Measurements from ENCODE around the gene ZNF783. TPM values are rescaled to one million over a fixed set of nuclear protein-coding genes. Genes with fewer than 3 reads are reported as not detected.
"Not testable (repeated sequence)": the region's sequence is repeated elsewhere in the genome, so short reads cannot be mapped to it uniquely, and the experiment has no call there.

Gene ZNF783
- polyA plus RNA-seq, 1 experiment: 6.9 TPM

GRCh38 chr7:149267733-149268132 is 5.7 kb downstream of the ZNF783 start:
- Histone ChIP-seq H3K27me3 (ENCODE audit: control insufficient read depth, insufficient read depth, low read length) (no peaks in the 10 kb centered on the region), H3K4me3 (ENCODE audit: low read depth, low read length) (no peak overlapping the region), H3K36me3 (ENCODE audit: control insufficient read depth, insufficient read depth, low read length) (peaks cover 15% of the 10 kb centered on the region)
- POLR2A ChIA-PET: no interaction called here
- CTCF ChIA-PET: no interaction called here
- DNase-seq (ENCODE audit: low read depth): no peak
- TF ChIP-seq CTCF (IDR thresholded peaks at IDR 0.05; ENCODE audit: insufficient read depth, low read depth, low read length): no peak

GRCh38 chr7:149274424-149274823 is 12.4 kb downstream of the ZNF783 start:
- H3K36me3 ChIP-seq (ENCODE audit: control insufficient read depth, insufficient read depth, low read length): peaks cover 16% of the 10 kb centered on the region
- H3K4me3 ChIP-seq (ENCODE audit: low read depth, low read length); CTCF ChIA-PET; DNase-seq (ENCODE audit: low read depth); POLR2A ChIA-PET; H3K27me3 ChIP-seq (ENCODE audit: control insufficient read depth, insufficient read depth, low read length): not testable (repeated sequence)

- H3K4me3 ChIP-seq (ENCODE audit: low read depth, low read length): no peak overlapping the region
- POLR2A ChIA-PET: no interaction called here
- peaks cover 21% of the 10 kb centered on the region for H3K36me3 ChIP-seq (ENCODE audit: control insufficient read depth, insufficient read depth, low read length)
- CTCF ChIA-PET: no interaction called here
- TF ChIP-seq CTCF (IDR thresholded peaks at IDR 0.05; ENCODE audit: insufficient read depth, low read depth, low read length): no peak
- H3K27me3 ChIP-seq (ENCODE audit: control insufficient read depth, insufficient read depth, low read length): no peaks in the 10 kb centered on the region
- no peak for DNase-seq (ENCODE audit: low read depth)
Measured at GRCh38 chr7:149277871-149278270, 15.9 kb downstream of the ZNF783 start.

GRCh38 chr7:149278396-149278795 is 16.4 kb downstream of the ZNF783 start:
- POLR2A ChIA-PET: no interaction called here
- Histone ChIP-seq H3K27me3 (ENCODE audit: control insufficient read depth, insufficient read depth, low read length) (no peaks in the 10 kb centered on the region), H3K36me3 (ENCODE audit: control insufficient read depth, insufficient read depth, low read length) (peaks cover 21% of the 10 kb centered on the region), H3K4me3 (ENCODE audit: low read depth, low read length) (no peak overlapping the region)
- DNase-seq (ENCODE audit: low read depth): no peak
- no peak for TF ChIP-seq CTCF (IDR thresholded peaks at IDR 0.05; ENCODE audit: insufficient read depth, low read depth, low read length)
- CTCF ChIA-PET: no interaction called here

- DNase-seq (ENCODE audit: low read depth): no peak
- ChIA-PET POLR2A (interaction anchor here (0.6 kb wide), 1 partner anchor 14 kb away, joined by 5 read pairs; no protein-coding TSS in a partner anchor), CTCF (no interaction called here)
- Histone ChIP-seq H3K27me3 (ENCODE audit: control insufficient read depth, insufficient read depth, low read length) (no peaks in the 10 kb centered on the region), H3K4me3 (ENCODE audit: low read depth, low read length) (no peak overlapping the region), H3K36me3 (ENCODE audit: control insufficient read depth, insufficient read depth, low read length) (peaks cover 21% of the 10 kb centered on the region)
- no peak for TF ChIP-seq CTCF (IDR thresholded peaks at IDR 0.05; ENCODE audit: insufficient read depth, low read depth, low read length)
Measured at GRCh38 chr7:149279111-149279743, 17.2 kb downstream of the ZNF783 start.

GRCh38 chr7:149280151-149280550 is 18.2 kb downstream of the ZNF783 start:
- no peak for TF ChIP-seq CTCF (IDR thresholded peaks at IDR 0.05; ENCODE audit: insufficient read depth, low read depth, low read length)
- peaks cover 21% of the 10 kb centered on the region for H3K36me3 ChIP-seq (ENCODE audit: control insufficient read depth, insufficient read depth, low read length)
- H3K27me3 ChIP-seq (ENCODE audit: control insufficient read depth, insufficient read depth, low read length): no peaks in the 10 kb centered on the region
- no peak for DNase-seq (ENCODE audit: low read depth)
- no peak overlapping the region for H3K4me3 ChIP-seq (ENCODE audit: low read depth, low read length)
- ChIA-PET POLR2A (no interaction called here), CTCF (no interaction called here)

Measured in BJ (cell line).